Central memory CD4-positive, alpha-beta T cell (primary cell): ENCODE data around the gene PRR9.
"Not testable (repeated sequence)": the region's sequence is repeated elsewhere in the genome, so short reads cannot be mapped to it uniquely, and the experiment has no call there.

Experiments used
- DNase-seq: peaks from one replicate; pipeline ENCODE4 v3.0.0; 2022
- total RNA-seq, 3 experiments: gene quantifications; one replicate each; lab custom pipeline; 2026; lab: John Stamatoyannopoulos, UW

PRR9 gene
- total RNA-seq, result 0 reads per million in 3 experiments

DNA sequence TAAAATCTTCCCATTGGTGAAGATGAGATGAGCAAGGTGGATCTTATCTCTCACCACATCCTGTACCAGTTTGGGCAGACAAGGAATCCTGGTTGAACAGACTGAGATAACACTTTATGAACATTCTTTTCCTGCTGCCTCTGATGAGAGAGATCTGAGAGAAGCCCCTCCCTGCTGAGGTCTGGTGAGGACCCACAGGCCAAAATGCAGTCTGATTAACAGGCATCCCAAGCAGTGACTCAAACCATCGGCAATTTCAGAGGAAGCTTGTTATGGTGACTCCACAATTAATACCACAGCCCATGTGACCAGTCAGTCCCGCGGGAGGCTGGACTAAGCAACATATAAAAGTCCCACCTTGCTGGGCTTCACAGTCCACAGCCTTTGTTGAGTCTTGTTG is at the start of gene PRR9:
Gene PRR9, plus strand, starts transcription at position 373 of the 400 bp plus-strand sequence. CDS start 561 bp downstream, outside the sequence.
- no peak for DNase-seq

- no peak for DNase-seq
These were observed 48.7 kb upstream of the PRR9 start for GRCh38 chr1:153168686-153169085.

DNA sequence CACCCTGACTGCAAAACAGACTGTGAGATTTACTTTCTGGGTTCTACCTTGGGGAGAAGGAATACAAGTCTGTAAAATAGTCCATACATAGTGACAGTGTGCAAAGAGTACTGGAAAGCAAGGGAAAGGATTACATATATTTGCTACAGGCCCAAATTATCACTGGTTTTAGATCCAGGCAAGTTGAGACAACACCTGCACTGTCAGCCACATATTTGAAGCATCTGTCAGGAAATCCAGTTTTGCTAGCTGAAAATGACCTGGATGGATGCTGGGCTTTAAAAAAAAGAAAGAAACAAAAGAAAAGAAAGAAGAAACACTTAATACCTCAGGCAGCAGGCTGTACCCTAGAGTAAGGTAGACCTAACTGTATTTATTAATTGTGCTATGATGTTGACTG is 42.8 kb upstream of the PRR9 start:
- DNase-seq, result no peak

DNA sequence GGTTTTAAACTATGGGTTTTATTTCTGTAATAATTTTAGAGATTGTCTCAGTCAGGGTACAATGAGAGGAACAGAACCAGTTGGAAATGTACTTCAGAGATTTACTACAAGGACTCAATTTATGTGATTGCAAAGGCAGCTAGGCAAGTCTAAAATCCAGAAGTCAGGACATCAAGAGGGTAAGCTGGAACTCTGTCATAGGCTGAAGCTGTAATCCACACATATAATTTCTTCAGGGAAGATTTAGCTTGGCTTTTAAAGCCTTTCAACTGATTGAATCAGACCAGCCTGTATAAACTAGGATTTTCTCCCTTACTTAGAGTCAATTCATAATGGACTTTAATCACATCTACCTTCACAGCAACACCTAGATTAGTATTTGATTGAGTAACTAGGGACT is 38.5 kb upstream of the PRR9 start:
- DNase-seq, result no peak

DNA sequence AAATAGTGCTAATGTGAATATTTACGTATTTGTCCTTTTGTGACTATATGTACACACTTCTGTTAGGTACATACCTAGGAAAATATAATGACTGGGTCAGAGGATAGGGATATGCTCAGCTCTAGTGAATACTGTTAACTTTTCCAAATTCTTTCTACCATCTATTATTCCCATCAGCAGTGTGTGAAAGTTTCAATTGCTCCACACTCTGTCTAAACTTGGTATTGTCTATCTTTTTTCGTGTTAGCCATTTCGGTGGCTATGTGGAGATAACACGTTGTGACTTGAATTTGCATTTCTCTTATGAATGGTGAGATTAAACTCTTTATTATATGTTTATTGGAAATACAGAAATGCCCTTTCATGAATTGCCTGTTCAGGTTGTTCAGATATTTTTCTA is 36.8 kb upstream of the PRR9 start:
- no peak for DNase-seq

DNA sequence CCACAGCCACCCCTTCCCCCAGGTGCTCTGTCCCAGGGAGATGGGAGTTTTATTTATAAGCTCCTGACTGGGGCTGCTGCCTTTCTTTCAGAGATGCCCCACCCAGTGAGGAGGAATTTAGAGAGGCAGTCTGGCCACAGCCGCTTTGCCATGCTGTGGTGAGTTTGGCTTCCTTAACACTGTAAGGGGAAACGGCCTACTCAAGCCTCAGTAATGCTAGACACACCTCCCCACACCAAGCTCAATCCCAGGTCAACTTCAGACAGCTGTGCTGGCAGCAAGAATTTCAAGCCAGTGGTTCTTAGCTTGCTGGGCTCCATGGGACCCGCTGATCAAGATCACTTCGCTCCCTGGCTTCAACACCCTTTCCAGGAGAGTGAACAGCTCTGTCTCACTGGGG is 29.1 kb upstream of the PRR9 start:
- not testable (repeated sequence) for DNase-seq

DNA sequence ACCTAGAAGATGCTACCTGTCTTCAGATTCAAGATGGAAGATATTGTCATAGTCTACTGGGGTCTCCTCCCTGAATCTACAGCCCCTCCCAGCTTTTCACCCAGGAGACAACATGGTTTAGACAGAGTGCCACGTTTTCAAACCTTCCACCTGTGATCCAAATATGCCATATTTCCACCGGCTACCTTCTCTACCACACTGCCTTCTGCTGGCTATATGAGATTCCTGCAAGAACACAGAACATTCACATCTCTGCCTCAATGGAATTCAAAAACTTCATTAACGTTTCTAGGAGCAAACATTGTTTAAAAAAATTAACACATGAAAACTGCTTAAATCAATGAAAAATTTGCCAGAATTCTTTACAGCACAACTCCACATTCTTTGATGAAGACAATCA is 27.0 kb upstream of the PRR9 start:
- no peak for DNase-seq

DNA sequence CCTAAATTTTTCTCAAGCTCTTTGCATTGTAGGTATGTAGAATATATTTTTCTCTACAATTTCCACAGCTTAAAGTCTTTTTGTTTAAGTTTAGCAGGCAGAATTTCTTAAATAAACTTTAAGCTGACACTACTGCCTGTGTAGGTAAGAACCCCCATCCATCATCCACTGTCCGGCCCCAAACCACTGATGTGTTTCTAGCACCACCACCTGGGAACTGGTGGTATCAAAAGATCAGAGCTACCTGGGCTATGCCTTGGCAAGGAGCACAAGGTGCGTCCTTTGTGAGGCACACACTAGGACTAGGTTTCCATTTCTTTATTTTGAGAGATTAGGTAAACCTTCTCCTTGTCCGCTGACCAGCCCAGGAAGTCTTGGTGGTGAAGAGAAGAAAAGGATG is 24.7 kb upstream of the PRR9 start:
- no peak for DNase-seq

DNA sequence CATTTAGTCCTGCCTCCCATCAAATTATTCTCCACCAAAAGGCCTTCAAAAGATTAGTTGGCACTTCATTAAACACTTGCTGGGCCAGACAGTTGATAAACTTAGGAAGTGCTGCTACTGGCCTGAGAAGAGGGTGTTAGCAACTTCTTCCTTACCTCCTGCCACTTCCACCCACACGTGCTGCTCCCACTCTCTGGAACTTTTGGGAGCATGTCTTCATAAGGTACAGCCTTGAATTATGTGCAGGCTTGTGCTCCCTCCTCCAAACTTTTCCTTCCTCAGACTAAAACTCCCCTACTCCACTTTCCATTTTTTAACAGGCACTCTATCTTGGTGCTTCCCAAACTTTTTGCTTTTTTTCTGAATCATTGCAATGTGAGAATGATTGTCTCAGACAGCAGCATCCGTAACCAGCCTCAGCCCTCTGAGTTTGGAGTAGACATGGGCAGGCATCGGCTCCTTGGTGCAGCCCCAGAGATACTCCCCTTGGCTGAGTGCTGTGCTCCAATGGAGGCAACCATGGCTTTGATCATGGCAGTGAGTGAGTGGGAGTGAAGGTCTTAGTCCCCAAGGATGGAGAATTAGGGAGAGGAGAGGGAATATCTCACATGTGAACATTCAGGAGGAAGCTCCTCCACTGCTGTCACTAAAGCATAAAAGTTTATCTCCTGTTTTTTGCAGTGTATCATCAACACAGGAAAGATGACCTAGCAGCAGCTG is 22.9 kb upstream of the PRR9 start:
- no peak for DNase-seq

DNA sequence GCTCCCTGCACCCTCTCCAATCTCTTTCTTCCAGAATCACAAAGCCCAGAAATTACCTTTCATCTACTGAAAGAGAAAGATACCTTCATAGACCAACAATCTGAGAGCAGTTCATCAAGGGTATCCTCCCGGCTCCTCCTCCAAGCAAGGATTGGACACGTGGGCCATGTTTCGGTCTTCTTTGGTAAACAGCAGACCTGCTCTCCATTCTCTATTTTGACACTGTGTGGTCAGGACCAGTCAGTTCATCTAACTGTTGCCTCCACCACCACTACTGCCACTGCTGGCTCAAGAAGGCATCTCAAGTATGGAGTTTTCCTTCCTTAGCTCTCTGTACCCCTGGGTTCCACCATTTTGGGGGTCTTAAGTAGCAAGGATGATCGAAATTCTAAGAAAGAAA is 22.2 kb upstream of the PRR9 start:
- no peak for DNase-seq

GRCh38 chr1:153202006-153202405 is 15.4 kb upstream of the PRR9 start:
- no peak for DNase-seq

- DNase-seq, result no peak
These were observed 14.3 kb upstream of the PRR9 start, which contains the start of gene LELP1 for GRCh38 chr1:153203130-153203529. TSS of gene LELP1 (plus strand) at chr1:153203430. CDS start at chr1:153204708, 1,278 bp downstream.

- DNase-seq, result no peak
These were observed 10.8 kb upstream of the PRR9 start for GRCh38 chr1:153206631-153207030.

DNA sequence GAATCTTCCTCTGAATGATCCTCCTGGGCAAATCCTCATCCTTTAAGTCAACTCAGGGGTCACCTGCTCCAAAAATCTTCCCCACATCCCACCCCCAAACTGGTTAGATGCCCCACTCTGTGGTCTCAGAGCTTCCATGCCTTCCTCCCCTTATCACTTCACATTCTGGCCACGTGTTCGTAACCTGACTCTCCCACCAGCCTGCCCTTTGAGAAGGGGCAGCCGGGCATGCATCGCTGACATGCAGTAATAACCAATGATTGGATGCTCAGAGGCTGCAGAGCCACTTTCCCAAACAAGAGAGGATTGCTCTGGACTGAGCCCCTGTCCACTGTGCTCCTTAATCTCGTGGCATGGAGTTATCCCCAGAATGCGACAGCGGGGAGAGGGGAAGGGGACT is 7.2 kb upstream of the PRR9 start:
- no peak for DNase-seq

DNA sequence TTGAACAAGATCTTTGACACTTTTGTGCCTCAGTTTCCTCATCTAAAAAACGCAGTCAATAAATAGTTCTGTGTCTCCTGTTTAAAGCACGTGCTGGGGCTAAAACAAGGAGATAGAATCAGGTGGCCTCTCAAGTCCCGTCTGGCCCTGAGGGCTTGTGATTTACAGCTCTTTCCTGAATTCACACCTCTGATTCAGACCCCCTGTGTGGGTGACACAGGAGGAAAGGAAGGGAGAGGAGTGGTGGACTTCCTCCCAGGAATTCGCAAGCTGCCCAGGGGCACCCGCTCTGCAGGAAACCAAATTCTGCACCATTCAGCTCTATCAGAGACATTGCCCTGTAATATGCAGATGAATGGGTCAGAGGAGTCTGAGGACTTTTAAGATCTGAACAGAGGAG is 5.2 kb upstream of the PRR9 start:
- no peak for DNase-seq

DNA sequence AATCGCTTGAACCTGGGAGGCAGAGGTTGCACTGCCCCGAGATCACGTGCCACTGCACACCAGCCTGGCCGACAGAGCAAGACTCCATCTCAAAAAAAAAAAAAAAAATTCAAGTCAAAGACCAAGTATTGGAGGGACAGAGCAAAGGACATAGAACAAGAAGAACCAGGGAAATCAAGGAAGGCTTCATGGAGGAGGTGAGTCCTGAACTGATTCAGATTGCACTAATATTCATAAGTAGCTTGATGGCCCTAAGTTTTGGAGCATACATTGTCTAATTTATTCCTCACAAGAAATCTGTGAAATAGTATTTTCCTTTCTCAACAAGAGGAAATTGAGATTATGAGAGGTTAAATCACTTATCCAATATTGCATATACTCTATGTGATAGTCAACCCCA is 3.9 kb upstream of the PRR9 start:
- DNase-seq, result no peak

GRCh38 chr1:153217744-153218416 is 496 bp downstream of the PRR9 start:
- no peak for DNase-seq

DNA sequence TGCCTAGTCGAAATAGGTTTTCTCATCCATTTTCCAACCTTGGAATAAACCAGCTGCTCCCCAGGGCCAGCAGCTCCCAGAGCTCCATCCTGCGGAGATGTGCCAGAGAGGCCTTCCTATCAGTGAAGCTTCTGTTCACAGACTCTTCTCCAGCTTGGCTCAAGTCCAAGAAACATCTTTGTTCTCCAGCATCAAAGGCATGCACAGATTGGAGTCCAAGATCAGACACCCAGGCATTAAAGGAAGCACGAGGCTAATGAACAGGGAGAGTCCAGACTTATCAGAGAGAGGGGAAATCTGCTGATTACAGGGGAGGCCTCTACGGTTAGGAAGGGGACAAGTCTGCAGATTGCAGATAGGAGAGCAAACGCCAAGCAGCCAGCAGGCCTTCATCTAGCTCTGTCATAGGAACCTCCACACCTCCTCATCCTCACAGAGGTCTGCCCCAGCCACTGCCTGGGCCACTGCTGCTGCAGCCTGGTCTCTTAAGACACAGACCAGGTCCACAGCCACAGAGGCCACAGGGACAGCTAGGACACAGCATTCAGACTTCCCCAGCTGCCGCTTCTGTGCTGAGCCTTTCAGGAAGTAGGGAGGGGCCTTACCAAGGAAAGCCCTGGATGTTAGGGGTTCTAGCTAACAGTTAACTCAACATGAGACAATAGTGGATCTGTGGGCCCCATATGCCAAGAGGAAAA is 3.4 kb downstream of the PRR9 start:
- no peak for DNase-seq

DNA sequence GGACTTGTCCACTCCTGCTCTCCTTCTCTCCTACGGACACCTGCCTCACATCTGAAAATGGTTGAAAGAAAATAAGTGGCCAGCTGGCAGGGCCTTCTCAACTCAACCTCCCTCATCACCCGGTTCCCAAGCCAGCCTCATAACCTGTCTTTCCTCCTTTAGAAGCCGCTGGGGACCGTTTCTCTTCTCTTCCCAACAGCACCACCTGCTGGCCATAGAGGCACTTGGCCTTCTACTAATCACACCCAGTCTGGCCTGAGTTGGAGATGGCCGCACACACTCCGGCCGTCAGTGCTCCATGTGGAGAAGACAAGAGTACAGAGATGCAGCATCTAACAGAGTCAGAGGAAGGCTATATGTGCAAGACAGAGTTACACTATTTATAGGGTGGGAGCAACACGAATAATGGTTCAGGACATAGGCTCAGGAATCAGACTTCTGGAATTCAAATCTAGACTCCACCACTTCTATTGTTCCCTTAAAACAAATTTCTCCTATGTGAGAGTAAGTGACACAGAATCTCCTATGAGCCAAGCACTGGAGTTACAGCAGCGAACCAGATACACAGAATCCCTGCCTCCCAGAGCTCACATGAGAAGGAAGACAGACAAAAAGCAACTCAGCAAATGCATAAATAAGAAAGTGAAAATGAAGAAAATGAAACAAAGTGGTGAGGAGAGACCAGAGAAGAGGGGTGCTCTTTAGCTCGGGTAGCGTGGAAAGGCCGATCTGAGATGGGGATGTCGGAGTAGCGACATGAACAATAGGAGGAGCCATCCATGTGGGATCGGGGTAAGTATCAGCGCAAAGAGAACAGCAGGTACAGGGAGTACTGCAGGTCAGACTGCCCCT is 5.9 kb downstream of the PRR9 start:
- peak; percentile 15 for DNase-seq

DNA sequence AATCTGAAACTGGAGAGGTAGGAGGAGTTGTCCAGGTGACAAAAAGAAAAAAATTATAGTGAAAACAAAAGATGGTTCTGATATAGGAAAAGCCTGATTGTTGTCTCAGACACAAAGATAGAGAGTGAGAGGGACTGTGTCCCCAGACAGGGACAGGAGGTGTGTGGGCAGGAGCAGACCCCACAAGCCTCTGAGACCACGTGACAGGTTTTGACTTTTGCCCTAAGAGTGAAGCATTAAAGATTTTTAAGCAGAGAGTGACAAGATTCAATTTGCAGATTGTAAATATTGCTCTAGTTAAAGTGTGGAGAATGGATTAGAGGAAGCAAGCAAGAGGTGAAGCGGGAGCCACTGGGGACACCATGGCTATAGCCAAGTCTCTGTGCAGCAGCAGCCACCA is 10.4 kb downstream of the PRR9 start:
- DNase-seq, result no peak

DNA sequence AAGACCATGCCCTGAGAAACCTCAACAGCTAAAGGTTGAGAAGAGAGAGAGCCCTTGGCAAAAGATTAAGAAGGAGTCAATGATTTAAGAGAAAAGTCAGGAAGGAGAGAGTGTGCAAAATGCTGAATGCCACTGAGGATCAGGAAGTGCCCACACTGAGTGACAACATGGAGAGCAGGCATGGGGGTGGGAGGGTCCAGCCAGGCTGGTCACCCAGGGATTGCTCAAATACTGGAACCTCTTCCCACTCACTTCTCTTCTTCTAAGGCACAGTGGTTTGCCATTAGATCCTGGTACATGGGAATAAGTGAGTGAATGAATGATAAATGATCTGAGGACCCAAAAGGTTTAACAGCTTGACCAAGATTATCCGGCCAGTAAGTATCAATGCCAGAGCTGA is 11.1 kb downstream of the PRR9 start:
- DNase-seq, result no peak

DNA sequence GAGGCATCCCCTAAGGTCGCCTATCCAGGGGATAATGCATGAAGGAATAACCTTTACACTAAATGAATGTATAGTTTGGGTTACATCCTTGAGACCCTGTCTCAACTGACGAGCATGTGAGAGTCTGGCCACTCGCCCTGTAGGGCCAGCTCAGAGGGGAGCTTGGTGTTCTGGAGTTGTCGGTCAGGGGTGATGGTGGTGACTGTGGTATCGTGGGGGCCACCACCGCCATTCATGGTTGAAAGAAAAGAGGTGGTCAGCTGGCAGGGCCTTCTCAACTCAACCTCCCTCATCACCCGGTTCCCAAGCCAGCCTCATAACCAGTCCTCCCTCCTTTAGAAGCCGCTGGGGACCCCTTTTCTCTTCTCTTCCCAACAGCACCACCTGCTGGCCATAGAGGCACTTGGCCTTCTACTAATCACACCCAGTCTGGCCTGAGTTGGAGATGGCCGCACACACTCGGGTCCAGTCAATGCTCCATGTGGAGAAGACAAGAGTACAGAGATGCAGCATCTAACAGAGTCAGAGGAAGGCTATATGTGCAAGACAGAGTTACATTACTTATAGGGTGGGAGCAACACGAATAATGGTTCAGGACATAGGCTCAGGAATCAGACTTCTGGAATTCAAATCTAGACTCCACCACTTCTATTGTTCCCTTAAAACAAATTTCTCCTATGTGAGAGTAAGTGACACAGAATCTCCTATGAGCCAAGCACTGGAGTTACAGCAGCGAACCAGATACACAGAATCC is 11.9 kb downstream of the PRR9 start:
- DNase-seq, result not testable (repeated sequence)
